Measurements from ENCODE around the gene SORCS2. TPM values are rescaled to one million over a fixed set of nuclear protein-coding genes. Genes with fewer than 3 reads are reported as not detected.

The SORCS2 gene
- total RNA-seq, 2 experiments from 2014 or later, result 0.03 TPM; not detected in 1

- no peaks in the 10 kb centered on the region for H4K20me1 ChIP-seq (ENCODE audit: insufficient read depth, low read length)
- no peak overlapping the region for H3K4me2 ChIP-seq (ENCODE audit: low read length)
- no TSS peak for BruUV-seq (replicated peaks)
- no peaks in the 10 kb centered on the region for H3K36me3 ChIP-seq (ENCODE audit: insufficient read depth, low read length)
- H3K4me3 ChIP-seq (ENCODE audit: low read depth, low read length, poor library complexity, severe bottlenecking), result no peak overlapping the region
- TF ChIP-seq EZH2phosphoT487 (IDR thresholded peaks at IDR 0.05; ENCODE audit: borderline replicate concordance, low read depth, low read length) (no peak), CTCF (conservative IDR thresholded peaks at IDR 0.05; ENCODE audit: low read length) (no peak)
- no peak for DNase-seq (ENCODE audit: low spot score)
- no peak overlapping the region for H2AFZ ChIP-seq (ENCODE audit: low read length)
- intact Hi-C loops (cut with micrococcal nuclease; ENCODE audit: unreplicated experiment), result no loop called here
- H3K79me2 ChIP-seq (ENCODE audit: insufficient read depth, low read depth, low read length), result no peaks in the 10 kb centered on the region
- no peaks in the 10 kb centered on the region for H3K9me3 ChIP-seq (ENCODE audit: low read length)
- H3K9me2 ChIP-seq (ENCODE audit: insufficient read depth, low read length), result no peaks in the 10 kb centered on the region
- ChIA-PET POLR2A (interaction anchor here (0.7 kb wide), 1 partner anchor 73 kb away, joined by 3 read pairs; no protein-coding TSS in a partner anchor), CTCF (ENCODE audit: unreplicated experiment) (no interaction called here)
- H3K27ac ChIP-seq (ENCODE audit: low read depth, low read length, poor library complexity, severe bottlenecking), result no peak overlapping the region
- no peaks in the 10 kb centered on the region for H3K4me1 ChIP-seq (ENCODE audit: insufficient read depth, low read length, poor library complexity, severe bottlenecking)
Observed at GRCh38 chr4:7584606-7585159, 392.3 kb downstream of the SORCS2 start.

- BruUV-seq (replicated peaks), result no TSS peak
- H3K79me2 ChIP-seq (ENCODE audit: insufficient read depth, low read depth, low read length), result no peaks in the 10 kb centered on the region
Observed at GRCh38 chr4:7585768-7586167, 393.4 kb downstream of the SORCS2 start.

More at GRCh38 chr4:7585768-7586167, 393.4 kb downstream of the SORCS2 start:
- Histone ChIP-seq H2AFZ (ENCODE audit: low read length) (no peak overlapping the region), H3K4me3 (ENCODE audit: low read depth, low read length, poor library complexity, severe bottlenecking) (no peak overlapping the region), H3K36me3 (ENCODE audit: insufficient read depth, low read length) (no peaks in the 10 kb centered on the region), H3K4me1 (ENCODE audit: insufficient read depth, low read length, poor library complexity, severe bottlenecking) (no peaks in the 10 kb centered on the region), H3K9me3 (ENCODE audit: low read length) (no peaks in the 10 kb centered on the region), H3K9me2 (ENCODE audit: insufficient read depth, low read length) (no peaks in the 10 kb centered on the region), H3K4me2 (ENCODE audit: low read length) (no peak overlapping the region), H4K20me1 (ENCODE audit: insufficient read depth, low read length) (no peaks in the 10 kb centered on the region), H3K27ac (ENCODE audit: low read depth, low read length, poor library complexity, severe bottlenecking) (no peak overlapping the region)
- intact Hi-C loops (cut with micrococcal nuclease; ENCODE audit: unreplicated experiment), result no loop called here
- ChIA-PET POLR2A (no interaction called here), CTCF (ENCODE audit: unreplicated experiment) (no interaction called here)
- no peak for DNase-seq (ENCODE audit: low spot score)
- no peak for TF ChIP-seq CTCF (conservative IDR thresholded peaks at IDR 0.05; ENCODE audit: low read length)
- TF ChIP-seq EZH2phosphoT487 (IDR thresholded peaks at IDR 0.05; ENCODE audit: borderline replicate concordance, low read depth, low read length), result no peak

All from OCI-LY7 (cell line).